ENCODE results near the gene GREB1. TPM values are rescaled to one million over a fixed set of nuclear protein-coding genes. Genes with fewer than 3 reads are reported as not detected.

The GREB1 gene
- total and polyA plus RNA-seq, 2 donors (not counting 1 experiment from before 2014, with no cell fraction given) = 0.04 to 0.39 TPM

GRCh38 chr2:11550302-11550701 is 16.5 kb downstream of the GREB1 start:
- CTCF ChIA-PET = no interaction called here
- H3K4me3 ChIP-seq (ENCODE audit: control extremely low read depth in 1 of 5, extremely low read depth in 1 of 5, insufficient read depth in 1 of 5, low read depth in 2 of 5, low read length in 4 of 5) = no peak overlapping the region
- no peaks in the 10 kb centered on the region for H4K20me1 ChIP-seq (ENCODE audit: control insufficient read depth, insufficient read depth, low read length, poor library complexity, severe bottlenecking)
- no peak overlapping the region for H3K27ac ChIP-seq (ENCODE audit: low read length in 2 of 2)
- H3K4me2 ChIP-seq (replicated peaks; ENCODE audit: low read depth, low read length, poor library complexity, severe bottlenecking) = no peak overlapping the region
- H3K36me3 ChIP-seq (replicated peaks in 1 of 2; ENCODE audit: control extremely low read depth in 1 of 2, control insufficient read depth in 1 of 2, extremely low read depth in 1 of 2, insufficient read depth in 2 of 2, low read length in 1 of 2) = no peaks in the 10 kb centered on the region
- H3K27me3 ChIP-seq (replicated peaks in 1 of 4; ENCODE audit: control extremely low read depth in 1 of 4, control insufficient read depth in 3 of 4, insufficient read depth in 4 of 4, low read length in 3 of 4) = peaks cover 0 to 10% (median 5%) of the 10 kb centered on the region in 4 experiments
- POLR2A ChIA-PET = no interaction called here
- DNase-seq = no peak
- Mint-ChIP-seq H3K27me3 (peaks cover 38% of the 10 kb centered on the region), H3K4me3 (no peak overlapping the region), H3K27ac (no peak overlapping the region), H3K4me1 (no peaks in the 10 kb centered on the region), H3K9me3 (ENCODE audit: insufficient read depth) (no peaks in the 10 kb centered on the region)
- no peak overlapping the region for H2AFZ ChIP-seq (ENCODE audit: insufficient read depth, low read depth, low read length, poor library complexity, severe bottlenecking)
- H3K79me2 ChIP-seq (ENCODE audit: control insufficient read depth, insufficient read depth, low read length) = no peaks in the 10 kb centered on the region
- H3K9ac ChIP-seq (ENCODE audit: low read length) = no peak overlapping the region
- intact Hi-C loops (cut with micrococcal nuclease) = no loop called here
- no CpG with 5 or more reads among the region's 2 CpGs for WGBS (ENCODE audit: insufficient coverage)
- H3K4me1 ChIP-seq (ENCODE audit: control insufficient read depth in 2 of 2, insufficient read depth in 2 of 2, low read length in 2 of 2) = no peaks in the 10 kb centered on the region
- TF ChIP-seq CTCF (IDR thresholded peaks at IDR 0.05) (no peak), EZH2 (IDR thresholded peaks at IDR 0.05; ENCODE audit: borderline replicate concordance, insufficient read depth, low read depth, low read length, poor library complexity, severe bottlenecking) (no peak)
- no peaks in the 10 kb centered on the region for H3K9me3 ChIP-seq (ENCODE audit: control extremely low read depth in 1 of 3, control insufficient read depth in 2 of 3, insufficient read depth in 1 of 3, low read length in 2 of 3)
- ATAC-seq (ENCODE audit: low read depth) = no peak

- Histone ChIP-seq H4K20me1 (ENCODE audit: control insufficient read depth, insufficient read depth, low read length, poor library complexity, severe bottlenecking) (no peaks in the 10 kb centered on the region), H3K4me3 (ENCODE audit: control extremely low read depth in 1 of 5, extremely low read depth in 1 of 5, insufficient read depth in 1 of 5, low read depth in 2 of 5, low read length in 4 of 5) (no peak overlapping the region), H3K4me1 (ENCODE audit: control insufficient read depth in 2 of 2, insufficient read depth in 2 of 2, low read length in 2 of 2) (no peaks in the 10 kb centered on the region), H2AFZ (ENCODE audit: insufficient read depth, low read depth, low read length, poor library complexity, severe bottlenecking) (no peak overlapping the region), H3K9ac (ENCODE audit: low read length) (no peak overlapping the region), H3K4me2 (replicated peaks; ENCODE audit: low read depth, low read length, poor library complexity, severe bottlenecking) (no peak overlapping the region), H3K9me3 (ENCODE audit: control extremely low read depth in 1 of 3, control insufficient read depth in 2 of 3, insufficient read depth in 1 of 3, low read length in 2 of 3) (no peaks in the 10 kb centered on the region), H3K27ac (ENCODE audit: low read length in 2 of 2) (no peak overlapping the region), H3K36me3 (replicated peaks in 1 of 2; ENCODE audit: control extremely low read depth in 1 of 2, control insufficient read depth in 1 of 2, extremely low read depth in 1 of 2, insufficient read depth in 2 of 2, low read length in 1 of 2) (no peaks in the 10 kb centered on the region), H3K27me3 (replicated peaks in 1 of 4; ENCODE audit: control extremely low read depth in 1 of 4, control insufficient read depth in 3 of 4, insufficient read depth in 4 of 4, low read length in 3 of 4) (peaks cover 0 to 10% (median 5%) of the 10 kb centered on the region in 4 experiments), H3K79me2 (ENCODE audit: control insufficient read depth, insufficient read depth, low read length) (no peaks in the 10 kb centered on the region)
- intact Hi-C loops (cut with micrococcal nuclease) = no loop called here
- ChIA-PET CTCF (no interaction called here), POLR2A (no interaction called here)
- DNase-seq (no peak), ATAC-seq (ENCODE audit: low read depth) (no peak)
- no peak for TF ChIP-seq EZH2 (IDR thresholded peaks at IDR 0.05; ENCODE audit: borderline replicate concordance, insufficient read depth, low read depth, low read length, poor library complexity, severe bottlenecking)
- TF ChIP-seq CTCF (IDR thresholded peaks at IDR 0.05) = no peak
- Mint-ChIP-seq H3K9me3 (ENCODE audit: insufficient read depth) (no peaks in the 10 kb centered on the region), H3K4me3 (no peak overlapping the region), H3K27ac (no peak overlapping the region), H3K4me1 (no peaks in the 10 kb centered on the region), H3K27me3 (peaks cover 44% of the 10 kb centered on the region)
- WGBS (ENCODE audit: insufficient coverage) = 78% methylated on average over 3 of the region's 7 CpGs
Measured at GRCh38 chr2:11550901-11551568, 17.2 kb downstream of the GREB1 start.

Measured in B cell (primary cell).